ENCODE results near the gene MEOX1. TPM values are rescaled to one million over a fixed set of nuclear protein-coding genes. Genes with fewer than 3 reads are reported as not detected.

MEOX1 gene
- total RNA-seq, 1 experiment from 2014 or later: not detected

GRCh38 chr17:43645450-43645764 is 16.3 kb downstream of the MEOX1 start:
- BruUV-seq (replicated peaks): no TSS peak
- peaks cover 86% of the 10 kb centered on the region for H3K27me3 Mint-ChIP-seq (ENCODE audit: unreplicated experiment)
- H3K9me3 Mint-ChIP-seq (ENCODE audit: low read depth, unreplicated experiment): no peaks in the 10 kb centered on the region
- H3K27ac Mint-ChIP-seq (ENCODE audit: unreplicated experiment): no peak overlapping the region
- DNase-seq: no peak
- H3K4me3 Mint-ChIP-seq (ENCODE audit: low read depth, unreplicated experiment): no peak overlapping the region
- H3K36me3 Mint-ChIP-seq (ENCODE audit: insufficient read depth, unreplicated experiment): no peaks in the 10 kb centered on the region
- no peaks in the 10 kb centered on the region for H3K4me1 Mint-ChIP-seq (ENCODE audit: low read depth, unreplicated experiment)
- no peak for TF ChIP-seq CTCF (IDR thresholded peaks at IDR 0.05; ENCODE audit: unreplicated experiment)
- intact Hi-C loops (cut with micrococcal nuclease; ENCODE audit: unreplicated experiment): no loop called here
- CTCF ChIA-PET: no interaction called here

GRCh38 chr17:43644081-43644480 is 17.6 kb downstream of the MEOX1 start:
- no TSS peak for BruUV-seq (replicated peaks)
- no peak overlapping the region for H3K4me3 Mint-ChIP-seq (ENCODE audit: low read depth, unreplicated experiment)
- TF ChIP-seq CTCF (IDR thresholded peaks at IDR 0.05; ENCODE audit: unreplicated experiment): no peak
- CTCF ChIA-PET: interaction anchor here (0.6 to 1.4 kb wide), 6 partner anchors 8 to 1061 kb away, joined by 3 to 6 read pairs (median 4); partner anchors contain the start of gene DHX8
- no peaks in the 10 kb centered on the region for H3K9me3 Mint-ChIP-seq (ENCODE audit: low read depth, unreplicated experiment)
- H3K27me3 Mint-ChIP-seq (ENCODE audit: unreplicated experiment): peaks cover 82% of the 10 kb centered on the region
- no peak for DNase-seq
- no peak overlapping the region for H3K27ac Mint-ChIP-seq (ENCODE audit: unreplicated experiment)
- no peaks in the 10 kb centered on the region for H3K4me1 Mint-ChIP-seq (ENCODE audit: low read depth, unreplicated experiment)
- intact Hi-C loops (cut with micrococcal nuclease; ENCODE audit: unreplicated experiment): no loop called here
- H3K36me3 Mint-ChIP-seq (ENCODE audit: insufficient read depth, unreplicated experiment): no peaks in the 10 kb centered on the region

GRCh38 chr17:43641416-43641815 is 20.3 kb downstream of the MEOX1 start:
- BruUV-seq (replicated peaks): no TSS peak
- Mint-ChIP-seq H3K9me3 (ENCODE audit: low read depth, unreplicated experiment) (no peaks in the 10 kb centered on the region), H3K4me1 (ENCODE audit: low read depth, unreplicated experiment) (no peaks in the 10 kb centered on the region), H3K27ac (ENCODE audit: unreplicated experiment) (no peak overlapping the region), H3K36me3 (ENCODE audit: insufficient read depth, unreplicated experiment) (no peaks in the 10 kb centered on the region), H3K27me3 (ENCODE audit: unreplicated experiment) (peaks cover 82% of the 10 kb centered on the region), H3K4me3 (ENCODE audit: low read depth, unreplicated experiment) (no peak overlapping the region)
- DNase-seq: no peak
- intact Hi-C loops (cut with micrococcal nuclease; ENCODE audit: unreplicated experiment): no loop called here
- CTCF ChIA-PET: interaction anchor here (0.7 to 1.1 kb wide), 3 partner anchors 15 to 62 kb away, joined by 3 to 5 read pairs (median 3); no protein-coding TSS in a partner anchor
- TF ChIP-seq CTCF (IDR thresholded peaks at IDR 0.05; ENCODE audit: unreplicated experiment): no peak

- intact Hi-C loops (cut with micrococcal nuclease; ENCODE audit: unreplicated experiment): no loop called here
- Mint-ChIP-seq H3K4me1 (ENCODE audit: low read depth, unreplicated experiment) (no peaks in the 10 kb centered on the region), H3K4me3 (ENCODE audit: low read depth, unreplicated experiment) (no peak overlapping the region), H3K9me3 (ENCODE audit: low read depth, unreplicated experiment) (no peaks in the 10 kb centered on the region), H3K27me3 (ENCODE audit: unreplicated experiment) (peaks cover 82% of the 10 kb centered on the region), H3K27ac (ENCODE audit: unreplicated experiment) (no peak overlapping the region), H3K36me3 (ENCODE audit: insufficient read depth, unreplicated experiment) (no peaks in the 10 kb centered on the region)
- CTCF ChIA-PET: interaction anchor here (0.9 to 1.1 kb wide), 3 partner anchors 15 to 31 kb away, joined by 3 read pairs; no protein-coding TSS in a partner anchor
- no TSS peak for BruUV-seq (replicated peaks)
- no peak for TF ChIP-seq CTCF (IDR thresholded peaks at IDR 0.05; ENCODE audit: unreplicated experiment)
- no peak for DNase-seq
Observed at GRCh38 chr17:43640491-43641252, 21.1 kb downstream of the MEOX1 start.

Measured in Calu3 (cell line).